NCI-H1092 (cell line): Measurements from ENCODE around the gene JADE3.

Experiments used
- DNase-seq: peaks from one replicate; lab custom pipeline; 2025; lab: John Stamatoyannopoulos, UW

JADE3 gene

DNA sequence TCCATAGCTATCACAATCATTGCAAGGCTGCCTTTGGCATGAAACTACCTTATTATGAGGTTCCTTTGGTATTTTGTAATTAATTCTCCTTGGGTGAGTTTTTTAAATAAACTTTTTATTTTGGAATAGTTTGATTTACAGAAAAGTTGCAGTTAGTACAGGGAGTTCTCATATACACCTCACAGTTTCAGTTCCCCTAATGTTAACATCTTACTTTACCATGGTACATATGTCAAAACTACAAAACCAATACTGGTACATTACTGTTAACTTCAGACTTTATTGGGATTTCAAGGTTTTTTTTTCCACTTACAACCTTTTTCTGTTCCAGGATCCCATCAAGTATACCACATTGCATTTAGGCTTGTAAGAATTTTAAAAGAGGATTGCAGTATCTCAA is 114.0 kb downstream of the JADE3 start:
- DNase-seq: no peak

DNA sequence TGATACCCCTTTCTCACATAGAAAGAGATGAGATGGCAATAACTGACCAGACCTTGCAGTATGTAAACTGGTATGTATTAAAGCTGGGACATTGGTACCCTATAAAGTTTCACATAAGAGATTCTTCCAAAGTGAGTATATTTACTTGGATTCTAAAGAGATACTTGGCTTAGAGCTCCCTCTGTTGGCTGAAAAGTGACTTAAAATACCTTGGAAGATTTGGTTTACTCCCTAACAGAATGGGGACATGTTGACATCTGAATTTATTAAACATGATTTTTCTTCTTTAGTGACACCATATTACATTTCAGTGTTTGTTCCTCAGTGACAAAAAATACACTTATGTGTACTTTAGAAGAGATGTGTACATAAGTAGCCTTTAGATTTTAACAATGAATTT is 118.1 kb downstream of the JADE3 start:
- DNase-seq: peak; percentile 56

DNA sequence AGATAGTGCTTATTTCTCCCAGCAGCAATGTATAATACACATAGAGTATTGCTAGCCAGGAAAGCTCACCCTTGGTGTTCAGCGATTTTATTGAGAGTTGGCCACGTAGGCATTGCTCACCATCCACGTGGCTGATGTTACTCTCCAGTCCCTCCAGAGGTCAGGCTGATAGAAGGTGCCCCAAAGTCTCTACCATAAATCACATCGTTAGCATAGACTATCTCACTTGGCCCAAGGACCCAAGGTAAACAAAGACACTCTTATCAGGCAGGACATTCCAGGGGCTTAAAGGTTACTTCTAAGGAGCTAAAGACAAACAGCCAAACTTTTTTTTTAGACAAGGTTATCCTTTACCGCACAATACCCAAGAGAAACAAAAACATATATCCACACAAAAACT is 135.8 kb downstream of the JADE3 start:
- no peak for DNase-seq

DNA sequence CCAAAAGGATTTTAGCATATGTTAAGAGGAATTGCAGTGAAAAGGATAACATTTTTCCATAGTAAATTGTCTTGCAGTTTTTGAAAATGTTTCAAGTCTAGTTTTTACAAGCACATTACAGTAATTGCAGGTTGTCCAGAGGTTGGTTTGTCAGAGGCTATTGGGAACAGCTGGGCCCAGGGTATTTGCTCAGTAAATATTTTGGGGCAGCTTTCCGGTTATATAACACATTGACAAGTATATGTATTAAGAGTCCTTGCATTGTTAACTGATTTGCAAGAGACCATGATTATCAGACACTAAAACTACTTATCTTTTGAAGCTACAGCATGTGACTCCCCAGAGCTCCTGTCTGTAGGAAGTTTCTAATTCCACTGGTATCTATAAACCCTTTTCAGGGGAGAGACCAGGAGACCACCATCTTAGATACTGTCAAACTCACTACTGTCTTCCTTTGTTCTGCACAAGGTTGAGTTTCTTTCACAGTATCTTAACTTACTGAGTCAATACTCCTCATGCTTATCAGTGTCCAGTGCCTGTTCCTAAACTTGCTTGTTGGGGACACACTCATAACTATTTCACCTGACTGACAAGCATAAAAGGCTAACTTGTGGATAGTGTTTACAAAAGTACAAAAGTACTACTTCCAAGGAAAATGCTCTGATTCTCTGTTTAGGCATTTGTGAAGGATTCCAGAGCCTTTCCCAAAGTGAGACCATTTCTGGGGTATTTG is 147.1 kb downstream of the JADE3 start:
- no peak for DNase-seq

DNA sequence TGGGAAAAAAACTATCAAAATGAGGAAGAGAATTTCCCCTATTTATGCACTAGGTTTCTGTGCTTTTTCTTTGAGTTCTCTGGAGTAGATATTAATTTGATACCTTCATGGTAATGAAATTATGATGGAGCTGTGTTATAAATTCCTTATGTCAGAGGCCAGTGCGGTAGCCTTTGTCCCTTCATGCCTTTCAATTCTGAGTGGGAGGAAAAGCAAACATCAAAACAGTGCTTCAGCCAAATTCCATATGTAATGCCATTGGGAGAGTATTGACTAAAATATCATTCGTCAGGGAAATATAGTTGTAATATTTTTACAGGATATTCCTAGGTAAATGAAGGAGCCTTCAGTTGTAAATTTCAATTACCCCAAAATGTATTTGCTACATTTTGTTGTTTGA is 148.5 kb downstream of the JADE3 start:
- no peak for DNase-seq

DNA sequence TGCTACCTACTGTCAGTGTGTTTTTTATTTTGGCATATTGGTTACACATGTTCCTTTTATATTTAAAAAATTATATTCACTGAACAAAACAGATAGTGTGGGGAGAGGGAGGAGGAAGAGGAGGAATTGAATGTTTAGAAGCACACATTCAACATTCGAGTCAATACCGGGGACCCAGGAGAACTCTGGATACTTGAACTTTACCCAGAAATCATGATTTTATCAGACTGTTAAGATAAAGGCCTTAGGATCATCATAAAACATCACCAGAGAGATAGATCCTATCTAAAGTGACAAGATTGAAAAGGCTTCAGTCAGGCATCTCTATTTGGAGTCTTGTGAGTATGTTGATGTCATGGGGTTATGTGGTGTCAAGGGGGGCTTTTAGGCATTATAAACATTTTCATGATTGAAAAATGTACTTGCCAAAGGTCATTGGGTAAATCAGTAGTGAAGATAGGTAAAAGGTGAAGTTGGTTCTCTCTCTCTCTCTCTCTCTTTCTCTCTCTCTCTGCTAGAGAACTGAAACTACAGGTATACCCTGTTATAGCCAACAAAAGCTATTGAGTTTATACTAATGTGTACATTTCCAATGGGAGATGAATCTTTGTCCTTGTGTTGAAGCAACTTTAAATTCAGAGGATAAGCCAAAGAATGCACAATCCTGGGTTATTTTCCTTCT is 149.2 kb downstream of the JADE3 start:
- no peak for DNase-seq

DNA sequence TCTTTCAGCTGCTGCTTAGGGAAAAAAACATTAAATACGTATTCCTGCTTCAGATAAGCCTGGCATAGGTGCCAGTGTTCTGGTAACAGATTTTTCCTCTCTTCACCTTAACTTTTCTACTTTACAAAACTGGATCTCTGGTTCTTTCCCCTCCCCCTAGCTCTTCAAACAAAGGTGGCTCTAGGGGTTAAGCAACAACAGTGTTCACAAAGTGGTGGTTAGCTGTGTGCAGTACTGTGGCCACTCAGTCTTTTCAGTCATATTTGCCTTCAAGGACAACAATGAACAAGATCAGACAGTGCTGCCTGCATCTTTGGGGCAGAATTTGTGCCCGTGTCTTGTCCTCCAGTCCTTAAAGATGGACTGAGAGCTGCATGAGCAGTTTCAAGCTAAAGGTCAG is 151.0 kb downstream of the JADE3 start:
- no peak for DNase-seq

DNA sequence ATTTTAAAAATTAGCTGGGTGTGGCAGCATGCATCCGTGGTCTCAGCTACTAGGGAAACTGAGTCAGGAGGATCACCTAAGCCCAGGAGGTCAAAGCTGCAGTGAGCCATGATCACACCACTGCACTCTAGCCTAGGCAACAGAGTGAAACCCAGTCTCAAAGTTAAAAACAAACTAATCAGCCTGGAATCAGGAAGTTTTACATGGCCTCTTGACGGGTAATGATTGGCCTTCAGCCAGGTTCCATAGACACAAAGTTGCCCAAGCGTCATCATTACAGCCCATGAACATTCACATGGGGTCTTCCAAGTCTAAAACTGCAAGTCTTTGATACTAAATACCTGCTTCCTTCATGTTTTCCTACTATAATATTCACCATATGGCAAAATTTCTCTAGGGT is 156.0 kb downstream of the JADE3 start:
- DNase-seq: no peak

DNA sequence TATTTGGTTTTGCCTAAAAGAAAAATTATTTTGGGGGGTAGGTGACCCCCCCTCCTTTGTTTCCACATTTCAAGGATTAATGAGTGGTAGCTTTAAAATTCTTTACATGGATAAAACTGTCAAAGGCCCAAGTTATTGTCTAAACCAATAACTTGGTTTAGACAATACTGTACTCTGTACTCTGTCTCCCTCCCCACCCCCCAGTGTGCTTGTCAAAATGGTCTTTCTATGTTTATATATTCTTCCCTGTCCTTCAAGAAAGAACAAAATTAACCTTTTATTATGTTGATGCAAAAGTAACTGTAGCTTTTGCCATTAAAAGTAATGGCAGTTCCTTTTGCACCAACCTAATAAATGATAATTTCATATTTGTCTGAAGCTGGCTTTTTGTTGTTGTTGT is 156.5 kb downstream of the JADE3 start:
- no peak for DNase-seq

DNA sequence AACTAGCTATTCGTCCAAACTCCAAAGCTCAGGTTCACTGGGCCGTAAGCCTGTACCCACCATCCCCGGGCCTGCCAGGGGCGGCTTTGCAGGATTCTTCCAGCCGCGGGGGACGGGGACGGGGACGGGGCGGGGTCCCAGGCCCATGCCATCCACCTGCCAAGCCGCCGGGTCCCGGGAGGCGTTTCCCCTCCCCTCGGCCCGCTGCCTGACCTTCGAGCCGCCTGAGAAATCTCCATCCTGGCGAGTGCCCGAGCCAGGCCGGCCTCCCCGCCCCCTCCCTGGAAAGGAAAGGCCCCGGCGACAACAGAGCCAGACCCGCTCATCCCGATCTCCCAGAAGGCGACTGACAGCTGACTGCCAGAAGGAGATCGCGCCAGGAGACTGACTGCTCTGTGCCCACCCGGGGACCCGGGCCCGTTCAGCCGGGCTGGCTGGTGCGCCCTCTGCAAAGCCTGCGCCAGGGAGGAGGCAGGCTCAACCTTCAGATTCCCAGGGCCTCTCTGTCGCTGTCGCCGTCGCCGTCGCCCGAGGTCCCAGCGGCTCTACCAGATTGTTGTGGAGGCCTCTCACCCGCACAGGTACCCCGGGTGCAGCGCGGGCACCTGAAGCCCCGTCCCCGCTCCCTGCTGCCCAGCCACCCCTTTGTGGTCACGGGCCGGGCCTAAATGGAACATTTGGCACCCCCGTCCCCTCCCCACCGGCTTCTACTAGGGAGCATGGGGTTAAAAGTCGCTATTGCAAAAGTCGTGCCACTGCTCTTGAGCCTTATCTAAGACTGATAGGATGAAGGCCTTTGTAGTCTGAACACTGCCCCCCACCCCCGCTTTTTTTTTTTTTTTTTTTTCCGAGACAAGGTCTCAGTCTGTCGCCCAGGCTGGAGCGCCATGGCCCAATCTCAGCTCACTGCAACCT is 166.2 kb downstream of the JADE3 start, which contains the start of gene RGN:
Gene RGN, plus strand, starts transcription at position 315 of the 915 bp plus-strand sequence. CDS start 2,702 bp downstream, outside the sequence.
- DNase-seq: no peak

DNA sequence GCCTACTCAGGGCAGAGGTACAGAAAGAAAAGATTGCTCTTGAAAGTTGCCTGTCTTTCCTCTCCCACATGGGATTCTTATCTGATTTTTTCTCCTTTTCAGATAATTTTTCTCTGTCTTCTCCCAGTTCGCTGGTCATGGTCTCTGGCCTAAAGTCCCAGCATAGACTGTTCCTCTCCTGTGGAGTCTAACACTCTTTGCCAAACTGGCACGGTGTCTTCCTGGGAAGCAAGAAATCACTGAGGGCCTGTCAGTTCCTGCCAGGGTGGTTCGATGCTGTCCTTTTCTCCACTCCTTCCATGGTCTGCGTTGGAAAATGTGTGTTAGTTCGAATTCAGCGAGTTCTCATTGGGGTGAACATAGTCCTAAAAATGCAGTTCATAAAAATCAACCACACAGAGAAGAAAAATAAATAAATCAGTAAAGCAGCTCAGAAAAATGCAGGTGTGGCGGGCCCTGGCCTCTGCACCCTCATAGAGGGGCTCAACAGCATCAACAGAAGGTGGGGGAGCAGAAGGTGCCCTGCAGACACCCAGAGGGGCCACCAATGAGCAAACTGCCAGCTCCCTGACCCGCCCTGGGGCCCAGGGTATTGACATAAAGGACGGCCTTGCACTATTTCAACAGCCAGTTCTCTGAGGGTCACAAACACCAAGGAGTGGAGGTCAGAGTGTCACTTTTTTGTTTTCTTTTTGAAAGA is 168.1 kb downstream of the JADE3 start:
- no peak for DNase-seq

DNA sequence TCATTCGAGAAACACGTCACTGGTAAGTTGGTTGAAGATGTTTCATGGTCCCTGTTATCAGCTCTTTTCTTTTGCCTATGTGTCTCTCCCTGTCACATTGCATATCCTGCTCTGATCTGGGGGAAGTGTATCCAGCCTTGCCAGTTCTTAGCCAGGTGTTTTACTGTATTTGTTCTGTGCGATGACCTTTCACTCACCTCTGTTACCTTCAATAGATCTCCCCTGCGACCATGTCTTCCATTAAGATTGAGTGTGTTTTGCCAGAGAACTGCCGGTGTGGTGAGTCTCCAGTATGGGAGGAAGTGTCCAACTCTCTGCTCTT is 168.7 kb downstream of the JADE3 start:
- no peak for DNase-seq

DNA sequence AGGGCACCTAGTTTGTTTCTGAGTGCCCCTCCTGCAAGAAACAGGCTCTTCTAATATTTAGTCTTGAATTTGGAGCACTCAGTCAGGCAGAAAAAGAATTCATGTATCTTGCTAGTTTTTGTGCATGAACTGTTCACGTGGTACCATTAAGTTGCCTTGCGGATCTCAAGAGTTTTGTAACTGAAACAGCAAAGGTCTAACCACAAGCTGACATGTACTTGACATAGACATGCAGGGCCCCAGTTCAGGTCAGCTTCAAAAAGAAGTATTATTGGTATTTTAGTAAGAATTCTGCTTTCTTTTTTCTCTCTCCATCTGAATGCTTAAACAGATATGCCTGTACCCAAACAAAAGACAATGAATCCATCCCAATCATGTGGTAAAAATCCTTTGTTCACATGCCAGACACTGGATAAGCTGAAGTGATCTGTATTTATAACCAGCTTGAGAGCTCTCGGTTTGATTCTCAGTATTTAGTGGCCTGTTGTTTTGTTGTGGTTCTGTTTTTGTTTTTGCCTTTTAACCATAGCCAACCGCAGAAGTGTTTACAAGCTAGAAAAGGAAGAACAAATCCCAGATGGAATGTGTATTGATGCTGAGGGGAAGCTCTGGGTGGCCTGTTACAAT is 179.0 kb downstream of the JADE3 start:
- no peak for DNase-seq

DNA sequence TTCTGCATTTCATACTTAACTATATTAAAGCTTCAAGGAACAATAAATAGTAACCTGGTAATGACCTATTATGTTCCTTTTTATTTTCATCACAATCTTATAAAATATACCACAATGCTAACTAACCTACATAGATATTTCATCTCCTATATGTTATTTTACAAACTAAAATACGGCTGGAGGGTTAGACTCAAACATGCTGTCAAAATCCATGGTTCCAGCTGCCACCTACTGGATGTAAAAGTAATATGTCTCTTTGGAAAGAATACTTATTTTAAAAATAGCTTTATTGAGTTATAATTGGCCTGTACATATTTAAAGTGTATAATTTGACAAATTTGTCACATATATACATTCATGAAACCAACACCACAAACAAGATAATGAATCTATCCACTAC is 181.0 kb downstream of the JADE3 start:
- peak; percentile 2 for DNase-seq

DNA sequence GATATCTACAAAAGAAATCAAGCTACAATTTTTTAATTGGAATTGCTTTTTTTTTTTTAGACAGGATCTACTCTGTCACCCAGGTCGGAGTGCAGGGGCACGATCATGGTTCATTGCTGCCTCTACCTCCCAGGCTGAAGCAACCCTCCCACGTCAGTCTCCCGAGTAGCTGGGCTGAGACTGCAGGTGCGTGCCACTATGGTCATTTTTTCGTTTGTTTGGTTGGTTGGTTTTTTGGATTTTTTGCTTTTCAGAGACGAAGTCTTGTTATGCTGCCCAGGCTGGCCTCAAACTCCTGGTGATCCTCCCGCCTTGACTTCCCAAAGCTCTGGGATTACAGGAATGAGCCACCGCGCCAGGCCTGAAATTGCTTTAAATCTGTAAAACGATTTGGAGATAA is 181.6 kb downstream of the JADE3 start:
- DNase-seq: no peak

DNA sequence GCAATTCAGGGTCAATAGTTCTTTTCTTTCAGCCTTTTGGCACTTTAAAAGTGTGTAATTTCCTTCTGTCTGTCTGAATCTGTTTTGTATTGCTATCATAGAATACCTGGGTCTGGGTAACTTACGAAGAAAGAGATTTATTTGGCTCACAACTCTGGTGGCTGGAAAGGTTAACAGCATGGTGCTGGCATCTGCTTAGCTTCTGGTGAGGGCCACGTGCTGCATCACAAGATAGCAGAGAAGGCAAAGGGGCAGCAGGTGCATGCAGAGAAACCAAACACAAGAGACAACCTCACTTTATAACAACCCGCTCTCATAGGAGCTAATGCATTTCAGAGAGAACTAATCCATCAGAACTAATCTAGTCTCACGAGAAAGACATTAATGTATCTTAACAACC is 184.8 kb downstream of the JADE3 start:
- no peak for DNase-seq

DNA sequence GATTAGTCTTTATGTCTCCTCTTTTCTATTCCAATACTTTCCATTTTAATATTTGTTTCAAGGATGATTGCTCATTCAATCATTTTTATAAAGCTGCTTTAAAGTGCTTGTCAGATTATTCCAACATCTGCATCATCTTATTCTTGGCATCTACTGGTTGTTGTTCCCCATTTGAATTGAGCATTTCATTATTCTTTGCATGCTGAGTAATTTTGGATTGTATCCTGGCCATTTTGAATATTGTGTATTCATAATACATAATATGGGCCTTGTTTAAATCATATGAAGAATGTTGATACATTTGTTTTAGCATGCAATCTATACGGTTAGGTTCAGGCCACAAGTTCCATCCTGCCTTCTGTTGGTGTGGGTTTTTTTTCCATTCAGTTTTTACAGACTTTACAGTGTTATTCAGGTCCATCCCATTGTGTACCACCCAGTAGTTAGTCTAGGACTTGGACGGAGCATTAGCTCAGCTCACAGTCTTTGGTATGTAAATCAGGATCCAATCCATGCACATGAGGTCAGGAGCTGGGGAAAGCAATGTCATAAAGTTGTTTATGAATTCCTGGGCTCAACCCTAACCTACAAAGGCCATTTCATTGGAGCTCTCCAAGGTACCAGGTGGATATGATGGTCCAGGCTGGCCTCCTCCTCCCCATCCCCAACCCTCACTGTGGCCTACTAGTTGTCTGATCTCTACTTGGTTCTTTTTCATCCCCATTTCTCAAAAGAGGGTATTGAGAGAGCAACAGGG is 186.3 kb downstream of the JADE3 start:
- no peak for DNase-seq

DNA sequence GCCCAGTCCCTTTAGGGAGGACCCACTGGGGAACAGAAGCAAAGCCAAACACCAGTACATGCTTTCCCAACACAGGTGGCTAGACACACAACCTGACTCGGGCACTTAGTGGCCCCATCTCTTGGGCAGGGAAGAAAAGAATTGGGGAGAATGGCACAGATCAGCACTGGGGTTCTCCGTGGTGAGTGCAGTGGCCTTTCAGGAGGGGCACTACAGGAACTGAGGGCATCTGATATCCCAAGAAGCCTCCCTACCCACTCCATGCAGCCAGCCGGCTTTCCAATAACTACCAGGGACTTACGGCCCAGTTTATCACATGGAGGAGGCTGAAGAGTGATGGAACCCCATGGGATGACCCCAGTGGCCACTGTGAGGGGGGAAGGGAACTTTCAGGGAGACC is 189.0 kb downstream of the JADE3 start:
- no peak for DNase-seq
